Right cardiac atrium (tissue), 5 donors: ENCODE measurements around the gene UPF3B. TPM values are rescaled to one million over a fixed set of nuclear protein-coding genes. Genes with fewer than 3 reads are reported as not detected.
"Not testable (repeated sequence)": the region's sequence is repeated elsewhere in the genome, so short reads cannot be mapped to it uniquely, and the experiment has no call there.

Experiments
- ATAC-seq, 2 donors: fragments of 200-7000 bp; cut with Tn5 transposase; one replicate each; pipeline versions ENCODE4 v1.8.0 to v1.9.1; 2020; ENCODE audit warnings: moderate library complexity in 2 of 2, mild to moderate bottlenecking in 1 of 2
- DNase-seq, 3 donors: peaks; one replicate each; pipeline ENCODE4 v3.0.0-alpha.2; 2020
- H3K27ac ChIP-seq: one replicate; pipeline ENCODE4 v1.5.1; 2013; ENCODE audit warnings: mild to moderate bottlenecking, low read length, control low read depth, moderate library complexity
- H3K27me3 ChIP-seq: one replicate; pipeline ENCODE4 v1.6.1; 2013; ENCODE audit not compliant: control insufficient read depth, insufficient read depth
- H3K4me1 ChIP-seq: one replicate; pipeline ENCODE4 v1.6.1; 2013; ENCODE audit warnings: low read length; ENCODE audit not compliant: control insufficient read depth, insufficient read depth
- H3K4me3 ChIP-seq: one replicate; pipeline ENCODE4 v1.5.1; 2013; ENCODE audit warnings: low read length, control low read depth
- H3K9me3 ChIP-seq: one replicate; pipeline ENCODE4 v1.6.1; 2013; ENCODE audit warnings: low read length; ENCODE audit not compliant: control insufficient read depth
- WGBS: extraction: QIAGEN DNeasy Blood & Tissue Kit; methylation state at CpG from one replicate; pipeline ENCODE4 v1.1.7; 2013; 5-methylcytosine and 5-hydroxymethylcytosine counted together
- intact Hi-C, 4 donors: fragments of 100-400 bp; cut with DNase I; formaldehyde crosslinking; loops; one replicate each; pipeline versions ENCODE4 v1.11.0 to v1.14.0; 2022 to 2023
- long read RNA-seq, 4 donors: library from polyadenylated mRNA; unstranded; transcript quantifications; one replicate each; pipeline ENCODE4 v2.0.0, GENCODE V29; 2020 to 2021
- polyA plus RNA-seq: library from polyadenylated mRNA; stranded (reverse); fragments of 200-250 nt; gene quantifications from one replicate; pipeline ENCODE4 v1.2.3, GENCODE V29; 2013
- total RNA-seq, 4 donors: library from RNA; stranded (reverse); fragmentation: NEBNext Ultra II Directional; extraction: Animal tissue kit (Norgen Biotek cat#: 25700); gene quantifications; one replicate each; pipeline ENCODE4 v1.2.1, GENCODE V29; 2021
- donor health status: healthy with polysubstance abuse.
- donor health status: DM: no; HTN: yes; CAD: no.
- donor health status: DM: no; HTN: no; CAD: no.
- donor health status: DM: no; HTN: yes; CAD: no; lungs with severe emphysema.
- donor health status: DM: yes; HTN: yes; CAD: no.

UPF3B gene, protein sequence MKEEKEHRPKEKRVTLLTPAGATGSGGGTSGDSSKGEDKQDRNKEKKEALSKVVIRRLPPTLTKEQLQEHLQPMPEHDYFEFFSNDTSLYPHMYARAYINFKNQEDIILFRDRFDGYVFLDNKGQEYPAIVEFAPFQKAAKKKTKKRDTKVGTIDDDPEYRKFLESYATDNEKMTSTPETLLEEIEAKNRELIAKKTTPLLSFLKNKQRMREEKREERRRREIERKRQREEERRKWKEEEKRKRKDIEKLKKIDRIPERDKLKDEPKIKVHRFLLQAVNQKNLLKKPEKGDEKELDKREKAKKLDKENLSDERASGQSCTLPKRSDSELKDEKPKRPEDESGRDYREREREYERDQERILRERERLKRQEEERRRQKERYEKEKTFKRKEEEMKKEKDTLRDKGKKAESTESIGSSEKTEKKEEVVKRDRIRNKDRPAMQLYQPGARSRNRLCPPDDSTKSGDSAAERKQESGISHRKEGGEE
- total RNA-seq, result 1 to 10 TPM; 3.3 to 3.9 (median 3.5) TPM
- 6.5 TPM for polyA plus RNA-seq
- long read RNA-seq, donor 1, partial matches to known transcripts, result 4 of 9 reads
- long read RNA-seq, donor 1, other reads (novel, unspliced or antisense), result 4 of 9 reads
- long read RNA-seq, donor 2, partial matches to known transcripts, result 1 of 1 reads
- long read RNA-seq, donor 2, other reads (novel, unspliced or antisense), result 0 of 1 reads
- long read RNA-seq, donor 3, partial matches to known transcripts, result 4 of 6 reads
- long read RNA-seq, donor 3, other reads (novel, unspliced or antisense), result 2 of 6 reads
- long read RNA-seq, donor 4, transcript UPF3B-202 (10 exons, 2,335 nt), result major isoform, 5 of 7 reads
- long read RNA-seq, donor 4, partial matches to known transcripts, result 2 of 7 reads
- long read RNA-seq, donor 4, other reads (novel, unspliced or antisense), result 0 of 7 reads

- Histone ChIP-seq H3K27me3 (no peaks in the 10 kb centered on the region), H3K9me3 (no peaks in the 10 kb centered on the region), H3K4me3 (peak within 1 kb of the TSS; percentile 70), H3K27ac (peak within 1 kb of the TSS; percentile 97), H3K4me1 (no peaks in the 10 kb centered on the region)
- under 1% methylated on average over 54 of the region's 54 CpGs for WGBS
- ATAC-seq (peak; percentile 99 to 100), DNase-seq (peak; percentile 96 to 97 (median 97))
- intact Hi-C loops, result no loop called here
These were observed at the start of gene UPF3B for GRCh38 chrX:119852382-119853353. Gene UPF3B (minus strand): TSS chrX:119852963. CDS start chrX:119852928, 35 bp downstream.

DNA sequence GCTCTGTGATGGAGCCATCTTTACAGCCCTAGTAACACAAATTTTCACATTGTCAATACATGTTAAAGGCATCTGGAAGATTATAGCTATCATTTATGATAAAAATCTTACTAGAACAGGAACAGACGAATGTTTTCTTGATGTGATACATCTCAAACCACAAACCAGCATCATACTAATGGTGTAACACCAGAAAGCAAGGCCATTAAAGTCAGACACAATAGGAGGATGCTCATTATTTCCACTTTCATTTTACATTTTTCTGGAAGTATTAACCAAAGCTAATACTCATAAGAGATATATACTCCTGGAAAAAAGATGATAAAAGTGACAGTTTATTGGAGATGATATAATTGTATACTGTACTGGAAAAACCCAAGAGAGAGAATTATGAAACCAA lies 48.2 kb upstream of the UPF3B start:
- intact Hi-C loops, result no loop called here
- no peaks in the 10 kb centered on the region for H3K4me1 ChIP-seq
- ATAC-seq (no peak), DNase-seq (no peak)
- H3K4me3 ChIP-seq, result no peak overlapping the region
- H3K27me3 ChIP-seq, result no peaks in the 10 kb centered on the region
- no peaks in the 10 kb centered on the region for H3K9me3 ChIP-seq
- WGBS, result 63% methylated on average over 1 of the region's 1 CpG
- no peak overlapping the region for H3K27ac ChIP-seq

- Histone ChIP-seq H3K27ac (no peak overlapping the region), H3K4me3 (no peak overlapping the region), H3K4me1 (no peaks in the 10 kb centered on the region), H3K27me3 (no peaks in the 10 kb centered on the region), H3K9me3 (no peaks in the 10 kb centered on the region)
- ATAC-seq, result peak in 1 of 2 donors; percentile 32
- WGBS, result 24% methylated on average over 2 of the region's 2 CpGs
- intact Hi-C loops, result no loop called here
- no peak for DNase-seq
These were observed 46.4 kb upstream of the UPF3B start for GRCh38 chrX:119899125-119899524.

DNA sequence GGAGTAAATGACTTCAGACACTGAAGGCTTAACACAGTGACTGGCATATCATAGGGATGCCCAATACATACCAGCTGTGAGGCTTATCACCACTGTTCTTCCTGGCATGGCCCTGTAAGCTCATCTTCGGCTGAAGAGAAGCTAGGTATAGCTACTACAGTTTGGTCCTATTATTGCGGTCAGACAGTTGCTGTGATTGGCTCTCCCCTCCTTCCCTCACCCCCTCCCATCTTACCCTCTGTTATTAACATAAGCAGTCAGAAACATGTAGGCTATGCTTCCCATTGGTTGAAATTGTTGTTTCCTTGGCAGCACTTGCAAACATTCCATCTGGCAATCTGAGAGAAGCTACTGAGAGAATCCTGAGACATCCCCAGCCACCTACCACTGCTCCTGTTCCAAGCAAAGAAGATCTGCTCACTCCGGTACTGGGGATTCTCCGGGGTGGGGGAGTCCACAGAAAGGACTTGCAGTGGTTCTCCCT lies 43.1 kb upstream of the UPF3B start, which contains the start of gene AKAP14:
Gene AKAP14, plus strand, starts transcription at position 51 of the 484 bp plus-strand sequence. CDS start 7,331 bp downstream, outside the sequence.
- Histone ChIP-seq H3K27ac (no peak within 1 kb of the TSS), H3K27me3 (no peaks in the 10 kb centered on the region), H3K4me3 (no peak within 1 kb of the TSS), H3K4me1 (no peaks in the 10 kb centered on the region), H3K9me3 (no peaks in the 10 kb centered on the region)
- 37% methylated on average over 4 of the region's 4 CpGs for WGBS
- intact Hi-C loops, result no loop called here
- ATAC-seq, result no peak
- DNase-seq, result no peak

DNA sequence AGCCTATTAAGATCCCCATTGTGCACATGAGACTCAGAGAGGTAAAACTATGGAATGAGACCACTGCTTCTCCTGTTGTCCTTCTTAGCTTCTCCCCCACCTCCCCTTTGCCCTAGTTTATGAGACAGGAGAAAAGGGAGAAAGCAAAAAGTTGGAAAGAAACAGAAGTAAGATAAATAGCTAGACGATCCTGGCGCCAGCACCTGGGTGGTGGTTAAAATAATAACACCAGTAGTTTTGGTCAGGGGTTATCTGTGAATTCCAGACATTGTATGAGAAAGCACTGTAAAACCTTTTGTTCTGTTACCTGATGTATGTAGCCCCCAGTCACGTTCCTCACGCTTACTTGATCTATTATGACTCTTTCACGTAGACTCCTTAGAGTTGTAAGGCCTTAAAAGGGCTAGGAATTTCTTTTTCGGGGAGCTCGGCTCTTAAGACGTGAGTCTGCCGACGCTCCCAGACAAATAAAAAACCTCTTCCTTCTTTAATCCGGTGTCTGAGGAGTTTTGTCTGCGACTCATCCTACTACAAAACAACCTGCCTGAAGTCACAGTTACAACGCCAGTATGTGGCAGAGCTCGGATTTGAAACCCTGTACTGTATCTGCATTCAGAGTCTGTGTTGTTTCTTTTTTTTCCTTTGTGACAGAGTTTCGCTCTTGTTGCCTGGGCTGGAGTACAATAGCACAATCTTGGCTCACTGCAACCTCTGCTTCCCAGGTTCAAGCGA lies 39.4 kb upstream of the UPF3B start:
- ATAC-seq, H3K4me1 ChIP-seq, H3K9me3 ChIP-seq, intact Hi-C loops, H3K27me3 ChIP-seq, H3K4me3 ChIP-seq, DNase-seq, H3K27ac ChIP-seq: not testable (repeated sequence)
- WGBS, result 64% methylated on average over 16 of the region's 16 CpGs

GRCh38 chrX:119890626-119891025 lies 37.9 kb upstream of the UPF3B start:
- H3K4me1 ChIP-seq, H3K9me3 ChIP-seq, DNase-seq, H3K27me3 ChIP-seq, intact Hi-C loops, H3K27ac ChIP-seq, ATAC-seq, H3K4me3 ChIP-seq: not testable (repeated sequence)
- WGBS, result 82% methylated on average over 29 of the region's 36 CpGs

DNA sequence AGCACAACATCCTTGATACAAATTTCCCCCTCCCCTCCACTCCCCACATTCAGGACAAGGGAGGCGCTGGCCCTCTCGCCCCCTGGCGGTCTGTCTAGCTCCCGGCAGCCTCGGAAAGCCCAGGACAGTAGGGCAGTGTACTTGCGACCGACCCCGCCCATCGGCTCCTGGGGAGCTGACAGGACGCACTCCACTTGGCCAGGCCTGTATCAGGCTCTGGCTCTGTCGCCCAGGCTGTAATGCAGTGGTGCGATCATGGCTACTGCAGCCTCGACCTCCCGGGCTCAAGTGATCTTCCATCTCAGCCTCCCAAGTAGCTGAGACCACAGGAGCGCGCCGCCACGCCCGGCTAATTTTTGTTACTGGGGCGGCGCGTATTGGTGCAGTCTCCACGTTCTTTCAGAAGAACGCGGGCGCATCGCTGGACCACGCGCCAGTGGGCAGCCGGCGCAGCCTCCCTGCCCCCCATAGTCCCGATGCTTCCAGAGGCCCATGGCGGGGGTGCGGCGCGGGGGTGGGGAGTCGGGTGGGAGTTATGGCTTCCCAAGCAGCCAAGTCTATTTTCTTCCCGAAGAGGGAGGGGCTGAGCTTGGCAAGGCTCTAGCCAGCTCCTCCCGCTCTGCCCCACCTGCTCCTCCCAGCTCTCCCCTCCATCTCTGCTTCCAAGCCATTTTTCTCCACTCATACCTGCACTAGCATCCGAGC lies 35.1 kb upstream of the UPF3B start:
- Histone ChIP-seq H3K4me3 (peak overlapping the region; percentile 16), H3K27ac (no peak overlapping the region), H3K9me3 (no peaks in the 10 kb centered on the region), H3K4me1 (no peaks in the 10 kb centered on the region), H3K27me3 (no peaks in the 10 kb centered on the region)
- WGBS, result 5% methylated on average over 37 of the region's 40 CpGs
- intact Hi-C loops, result no loop called here
- ATAC-seq, result peak; percentile 84 to 91
- DNase-seq, result peak; percentile 68 to 84 (median 83)

- ATAC-seq, result no peak
- DNase-seq, result no peak
- Histone ChIP-seq H3K27ac (no peak overlapping the region), H3K27me3 (no peaks in the 10 kb centered on the region), H3K9me3 (no peaks in the 10 kb centered on the region), H3K4me1 (no peaks in the 10 kb centered on the region), H3K4me3 (no peak overlapping the region)
- 86% methylated on average over 11 of the region's 11 CpGs for WGBS
- intact Hi-C loops, result no loop called here
These were observed 33.0 kb upstream of the UPF3B start for GRCh38 chrX:119885554-119886428.
